GM10266 (cell line): ENCODE results near the gene CEP89.
"Not testable (repeated sequence)": the region's sequence is repeated elsewhere in the genome, so short reads cannot be mapped to it uniquely, and the experiment has no call there.

Source experiments
- DNase-seq: peaks from one replicate; pipeline ENCODE4 v3.0.0; 2012; ENCODE audit errors: extremely low spot score
- CTCF ChIP-seq: IDR thresholded peaks from 2 replicates; pipeline ENCODE4 v1.5.1; 2012; ENCODE audit warnings: mild to moderate bottlenecking, low read depth; ENCODE audit not compliant: control insufficient read depth, insufficient read depth; ENCODE audit errors: missing control alignments

The CEP89 gene

DNA sequence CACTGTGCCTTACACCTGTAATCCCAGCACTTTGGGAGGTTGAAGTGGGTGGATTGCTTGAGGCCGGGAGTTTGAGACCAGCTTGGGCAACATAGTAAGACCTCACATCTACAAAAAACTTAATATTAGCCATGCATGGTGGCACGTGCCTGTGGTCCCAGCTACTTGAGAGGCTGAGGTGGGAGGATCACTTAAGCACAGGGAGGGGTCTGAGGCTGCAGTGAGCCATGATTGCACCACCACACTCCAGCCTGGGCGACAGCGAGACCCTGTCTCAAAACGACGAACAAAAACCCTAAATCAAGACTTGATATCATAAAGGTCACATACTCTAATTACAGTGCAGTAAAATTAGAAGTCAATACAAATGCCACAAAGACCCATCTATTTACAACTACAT lies 119.5 kb downstream of the CEP89 start:
- TF ChIP-seq CTCF: no peak

DNA sequence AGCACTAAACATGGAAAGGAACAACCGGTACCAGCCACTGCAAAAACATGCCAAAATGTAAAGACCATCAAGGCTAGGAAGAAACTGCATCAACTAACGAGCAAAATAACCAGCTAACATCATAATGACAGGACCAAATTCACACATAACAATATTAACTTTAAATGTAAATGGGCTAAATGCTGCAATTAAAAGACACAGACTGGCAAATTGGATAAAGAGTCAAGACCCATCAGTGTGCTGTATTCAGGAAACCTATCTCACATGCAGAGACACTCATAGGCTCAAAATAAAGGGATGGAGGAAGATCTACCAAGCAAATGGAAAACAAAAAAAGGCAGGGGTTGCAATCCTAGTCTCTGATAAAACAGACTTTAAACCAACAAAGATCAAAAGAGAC lies 123.7 kb downstream of the CEP89 start:
- not testable (repeated sequence) for DNase-seq

More for the DNA sequence above, 119.5 kb downstream of the CEP89 start:
- no peak for DNase-seq

DNA sequence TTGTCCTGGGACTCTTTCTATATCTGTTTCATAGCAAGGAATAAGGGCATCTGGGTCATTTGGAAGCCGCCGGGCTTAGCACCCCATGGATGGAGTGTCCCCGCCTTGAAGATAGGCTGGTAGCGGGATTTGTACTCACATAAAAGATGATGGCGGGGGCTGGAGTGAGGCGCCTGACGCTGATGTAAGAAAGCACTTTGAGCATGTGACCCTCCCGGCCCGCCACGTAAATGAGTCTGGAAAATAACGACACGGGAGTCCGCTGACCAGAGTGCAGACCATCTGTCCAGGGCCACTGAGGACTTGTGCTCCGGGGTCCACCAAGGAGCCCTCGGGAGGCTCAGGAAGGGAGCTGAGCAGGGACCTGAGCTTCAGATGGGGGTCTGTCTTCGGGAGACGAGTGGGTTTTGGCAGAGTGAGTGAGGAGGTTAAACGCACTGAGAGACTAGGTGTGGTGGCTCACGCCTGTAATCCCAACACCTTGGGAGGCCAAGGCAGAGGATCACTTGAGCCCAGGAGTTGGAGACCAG lies 128.0 kb downstream of the CEP89 start:
- no peak for DNase-seq
- no peak for TF ChIP-seq CTCF

DNA sequence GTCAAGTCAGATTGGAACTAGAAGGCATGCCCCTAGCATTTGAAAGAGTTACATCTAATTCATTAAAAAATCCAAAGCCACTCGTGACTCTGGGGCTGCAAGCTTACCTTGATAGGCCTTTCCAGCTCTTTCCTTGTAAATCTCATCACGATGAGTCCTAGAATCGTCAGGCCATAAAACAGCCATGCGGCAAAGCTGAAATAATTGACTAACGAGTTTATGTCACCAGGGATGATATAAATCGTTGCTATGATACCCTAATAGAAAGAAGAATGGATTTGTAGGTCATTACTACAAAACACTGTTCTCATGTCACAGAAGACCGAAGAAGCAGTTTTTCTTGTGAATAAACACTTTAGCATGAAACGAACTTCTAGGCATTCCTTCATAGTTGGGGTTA lies 129.7 kb downstream of the CEP89 start:
- no peak for DNase-seq
- TF ChIP-seq CTCF: no peak

- DNase-seq: no peak
- no peak for TF ChIP-seq CTCF
These were observed 134.2 kb downstream of the CEP89 start for GRCh38 chr19:32837531-32837930.

GRCh38 chr19:32833388-32833787 lies 138.4 kb downstream of the CEP89 start:
- DNase-seq: not testable (repeated sequence)

GRCh38 chr19:32832825-32833224 lies 138.9 kb downstream of the CEP89 start:
- not testable (repeated sequence) for DNase-seq

DNA sequence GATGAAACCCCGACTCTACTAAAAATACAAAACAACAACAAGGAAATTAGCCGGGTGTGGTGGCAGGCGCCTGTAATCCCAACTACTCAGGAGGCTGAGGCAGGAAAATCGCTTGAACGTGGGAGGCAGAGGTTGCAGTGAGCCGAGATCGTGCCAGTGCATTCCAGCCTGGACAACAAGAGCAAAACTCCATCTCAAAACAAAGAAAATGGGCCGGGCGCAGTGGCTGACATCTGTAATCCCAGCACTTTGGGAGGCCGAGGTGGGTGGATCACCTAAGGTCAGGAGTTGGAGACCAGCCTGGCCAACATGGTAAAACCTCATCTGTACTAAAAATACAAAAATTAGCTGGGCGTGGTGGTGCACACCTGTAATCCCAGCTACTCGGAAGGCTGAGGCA lies 139.7 kb downstream of the CEP89 start:
- DNase-seq: not testable (repeated sequence)

GRCh38 chr19:32831611-32832010 lies 140.1 kb downstream of the CEP89 start:
- TF ChIP-seq CTCF: no peak
- DNase-seq: no peak
